ENCODE results near the gene DLG2.
A peak's percentile ranks its signal among the peaks of the same experiment; 100 is the strongest.
"Not testable (repeated sequence)": the region's sequence is repeated elsewhere in the genome, so short reads cannot be mapped to it uniquely, and the experiment has no call there.

DLG2 gene

GRCh38 chr11:85094795-85095194 lies 532.3 kb downstream of the DLG2 start:
- DNase-seq: no peak

- no peak for DNase-seq
These were observed 537.5 kb downstream of the DLG2 start for GRCh38 chr11:85089654-85090053.

- no peak for DNase-seq
These were observed 538.9 kb downstream of the DLG2 start for GRCh38 chr11:85088286-85088685.

GRCh38 chr11:85086504-85087284 lies 540.5 kb downstream of the DLG2 start:
- no peak for DNase-seq

GRCh38 chr11:85076535-85077330 lies 550.4 kb downstream of the DLG2 start:
- no peak for DNase-seq

- DNase-seq: no peak
These were observed 564.5 kb downstream of the DLG2 start for GRCh38 chr11:85062659-85063058.

- no peak for DNase-seq
These were observed 574.5 kb downstream of the DLG2 start for GRCh38 chr11:85052636-85053035.

GRCh38 chr11:85048801-85049200 lies 578.3 kb downstream of the DLG2 start:
- DNase-seq: no peak

GRCh38 chr11:85045716-85046115 lies 581.4 kb downstream of the DLG2 start:
- no peak for DNase-seq

GRCh38 chr11:85044911-85045310 lies 582.2 kb downstream of the DLG2 start:
- no peak for DNase-seq

GRCh38 chr11:85042361-85042760 lies 584.8 kb downstream of the DLG2 start:
- DNase-seq: no peak

GRCh38 chr11:85040166-85040565 lies 587.0 kb downstream of the DLG2 start:
- DNase-seq: no peak

- DNase-seq: peak; percentile 93
These were observed 597.2 kb downstream of the DLG2 start for GRCh38 chr11:85029964-85030363.

GRCh38 chr11:85028329-85029101 lies 598.6 kb downstream of the DLG2 start:
- no peak for DNase-seq

- DNase-seq: no peak
These were observed 599.8 kb downstream of the DLG2 start for GRCh38 chr11:85027346-85027745.

GRCh38 chr11:85021058-85021457 lies 606.1 kb downstream of the DLG2 start:
- no peak for DNase-seq

GRCh38 chr11:84993386-84993785 lies 633.8 kb downstream of the DLG2 start:
- DNase-seq: no peak

GRCh38 chr11:84990141-84990540 lies 637.0 kb downstream of the DLG2 start:
- DNase-seq: no peak

- DNase-seq: not testable (repeated sequence)
These were observed 639.4 kb downstream of the DLG2 start for GRCh38 chr11:84987686-84988187.

GRCh38 chr11:84981301-84981700 lies 645.8 kb downstream of the DLG2 start:
- DNase-seq: no peak

GRCh38 chr11:84969103-84969502 lies 658.0 kb downstream of the DLG2 start:
- DNase-seq: no peak

- no peak for DNase-seq
These were observed 661.7 kb downstream of the DLG2 start for GRCh38 chr11:84965484-84965883.

GRCh38 chr11:84963240-84963639 lies 663.9 kb downstream of the DLG2 start:
- DNase-seq: no peak

Measured in MV-4-11 (cell line).